ENCODE measurements around the gene PLCB1. TPM values are rescaled to one million over a fixed set of nuclear protein-coding genes. Genes with fewer than 3 reads are reported as not detected.

PLCB1 gene
- total RNA-seq, 1 donor from 2014 or later, result 37.4 TPM

DNA sequence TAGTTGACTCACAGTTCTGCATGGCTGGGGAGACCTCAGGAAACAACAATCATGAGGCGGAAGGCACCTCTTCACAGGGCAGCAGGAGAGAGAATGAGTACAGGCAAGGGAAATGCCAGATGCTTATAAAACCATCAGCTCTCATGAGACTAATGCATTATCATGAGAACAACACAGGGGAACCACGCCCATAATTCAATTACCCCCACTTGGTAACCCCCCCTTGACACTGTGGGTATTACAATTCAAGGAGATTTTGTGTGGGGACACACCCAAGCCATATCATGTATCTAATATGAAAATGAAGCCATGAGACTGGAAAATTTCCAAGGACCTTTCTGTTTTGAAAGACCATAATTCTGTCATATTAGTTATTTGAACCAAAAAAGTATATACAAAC, 594.4 kb downstream of the PLCB1 start:
- H3K27me3 Mint-ChIP-seq (ENCODE audit: unreplicated experiment), result no peaks in the 10 kb centered on the region
- no peak overlapping the region for H3K4me3 Mint-ChIP-seq (ENCODE audit: unreplicated experiment)
- TF ChIP-seq, protein P1, sequence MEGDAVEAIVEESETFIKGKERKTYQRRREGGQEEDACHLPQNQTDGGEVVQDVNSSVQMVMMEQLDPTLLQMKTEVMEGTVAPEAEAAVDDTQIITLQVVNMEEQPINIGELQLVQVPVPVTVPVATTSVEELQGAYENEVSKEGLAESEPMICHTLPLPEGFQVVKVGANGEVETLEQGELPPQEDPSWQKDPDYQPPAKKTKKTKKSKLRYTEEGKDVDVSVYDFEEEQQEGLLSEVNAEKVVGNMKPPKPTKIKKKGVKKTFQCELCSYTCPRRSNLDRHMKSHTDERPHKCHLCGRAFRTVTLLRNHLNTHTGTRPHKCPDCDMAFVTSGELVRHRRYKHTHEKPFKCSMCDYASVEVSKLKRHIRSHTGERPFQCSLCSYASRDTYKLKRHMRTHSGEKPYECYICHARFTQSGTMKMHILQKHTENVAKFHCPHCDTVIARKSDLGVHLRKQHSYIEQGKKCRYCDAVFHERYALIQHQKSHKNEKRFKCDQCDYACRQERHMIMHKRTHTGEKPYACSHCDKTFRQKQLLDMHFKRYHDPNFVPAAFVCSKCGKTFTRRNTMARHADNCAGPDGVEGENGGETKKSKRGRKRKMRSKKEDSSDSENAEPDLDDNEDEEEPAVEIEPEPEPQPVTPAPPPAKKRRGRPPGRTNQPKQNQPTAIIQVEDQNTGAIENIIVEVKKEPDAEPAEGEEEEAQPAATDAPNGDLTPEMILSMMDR (IDR thresholded peaks at IDR 0.05; ENCODE audit: partially characterized antibody, unreplicated experiment), result no peak
- DNase-seq, result no peak
- no peaks in the 10 kb centered on the region for H3K9me3 Mint-ChIP-seq (ENCODE audit: unreplicated experiment)
- H3K4me1 Mint-ChIP-seq (ENCODE audit: low read depth, unreplicated experiment), result peaks cover 2% of the 10 kb centered on the region
- no peak overlapping the region for H3K27ac Mint-ChIP-seq (ENCODE audit: unreplicated experiment)
- H3K36me3 Mint-ChIP-seq (ENCODE audit: unreplicated experiment), result no peaks in the 10 kb centered on the region

- H3K4me3 Mint-ChIP-seq (ENCODE audit: unreplicated experiment), result no peak overlapping the region
- TF ChIP-seq, protein P1 (IDR thresholded peaks at IDR 0.05; ENCODE audit: partially characterized antibody, unreplicated experiment), result no peak
Measured at GRCh38 chr20:8735014-8735413, 602.9 kb downstream of the PLCB1 start.

DNA sequence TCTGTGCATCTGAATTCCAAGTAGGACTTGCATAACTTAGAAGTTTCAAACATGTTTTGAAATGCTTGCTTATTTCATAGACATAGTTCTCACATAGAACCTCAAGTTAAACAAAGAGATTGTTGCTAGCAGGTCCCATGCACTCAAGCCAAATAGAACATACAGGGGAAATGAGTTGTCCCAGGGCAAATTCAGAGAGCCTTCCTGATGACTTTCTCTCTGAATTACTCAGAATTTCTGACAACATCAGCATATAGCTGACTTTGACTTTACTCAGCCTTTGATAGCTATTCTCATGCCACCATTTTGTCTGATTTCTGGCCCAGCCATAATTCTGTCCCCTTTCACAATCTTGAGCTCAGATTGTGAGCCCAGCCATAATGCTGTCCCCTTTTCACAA, 603.6 kb downstream of the PLCB1 start:
- no peak overlapping the region for H3K27ac Mint-ChIP-seq (ENCODE audit: unreplicated experiment)
- H3K4me1 Mint-ChIP-seq (ENCODE audit: low read depth, unreplicated experiment), result no peaks in the 10 kb centered on the region
- H3K27me3 Mint-ChIP-seq (ENCODE audit: unreplicated experiment), result no peaks in the 10 kb centered on the region
- TF ChIP-seq, protein P1 (IDR thresholded peaks at IDR 0.05; ENCODE audit: partially characterized antibody, unreplicated experiment), result no peak
- no peaks in the 10 kb centered on the region for H3K9me3 Mint-ChIP-seq (ENCODE audit: unreplicated experiment)
- no peak for DNase-seq
- no peak overlapping the region for H3K4me3 Mint-ChIP-seq (ENCODE audit: unreplicated experiment)
- H3K36me3 Mint-ChIP-seq (ENCODE audit: unreplicated experiment), result no peaks in the 10 kb centered on the region

More at GRCh38 chr20:8735014-8735413, 602.9 kb downstream of the PLCB1 start:
- no peaks in the 10 kb centered on the region for H3K27me3 Mint-ChIP-seq (ENCODE audit: unreplicated experiment)
- H3K27ac Mint-ChIP-seq (ENCODE audit: unreplicated experiment), result no peak overlapping the region
- DNase-seq, result no peak
- no peaks in the 10 kb centered on the region for H3K9me3 Mint-ChIP-seq (ENCODE audit: unreplicated experiment)
- no peaks in the 10 kb centered on the region for H3K36me3 Mint-ChIP-seq (ENCODE audit: unreplicated experiment)
- no peaks in the 10 kb centered on the region for H3K4me1 Mint-ChIP-seq (ENCODE audit: low read depth, unreplicated experiment)

- Mint-ChIP-seq H3K27ac (ENCODE audit: unreplicated experiment) (no peak overlapping the region), H3K4me3 (ENCODE audit: unreplicated experiment) (no peak overlapping the region), H3K27me3 (ENCODE audit: unreplicated experiment) (no peaks in the 10 kb centered on the region), H3K9me3 (ENCODE audit: unreplicated experiment) (peaks cover 3% of the 10 kb centered on the region), H3K36me3 (ENCODE audit: unreplicated experiment) (peaks cover 14% of the 10 kb centered on the region), H3K4me1 (ENCODE audit: low read depth, unreplicated experiment) (no peaks in the 10 kb centered on the region)
- TF ChIP-seq, protein P1 (IDR thresholded peaks at IDR 0.05; ENCODE audit: partially characterized antibody, unreplicated experiment), result no peak
- DNase-seq, result no peak
Measured at GRCh38 chr20:8740265-8740664, 608.2 kb downstream of the PLCB1 start.

- Mint-ChIP-seq H3K4me3 (ENCODE audit: unreplicated experiment) (no peak overlapping the region), H3K27ac (ENCODE audit: unreplicated experiment) (no peak overlapping the region), H3K4me1 (ENCODE audit: low read depth, unreplicated experiment) (no peaks in the 10 kb centered on the region), H3K27me3 (ENCODE audit: unreplicated experiment) (no peaks in the 10 kb centered on the region), H3K36me3 (ENCODE audit: unreplicated experiment) (peaks cover 14% of the 10 kb centered on the region), H3K9me3 (ENCODE audit: unreplicated experiment) (peaks cover 3% of the 10 kb centered on the region)
- no peak for DNase-seq
- TF ChIP-seq, protein P1 (IDR thresholded peaks at IDR 0.05; ENCODE audit: partially characterized antibody, unreplicated experiment), result no peak
Measured at GRCh38 chr20:8744228-8744844, 612.3 kb downstream of the PLCB1 start.
